ENCODE data around the gene HDAC9. TPM values are rescaled to one million over a fixed set of nuclear protein-coding genes. Genes with fewer than 3 reads are reported as not detected.

The HDAC9 gene
- total RNA-seq, 2 donors from 2014 or later, result 4.9 to 6.5 TPM

DNA sequence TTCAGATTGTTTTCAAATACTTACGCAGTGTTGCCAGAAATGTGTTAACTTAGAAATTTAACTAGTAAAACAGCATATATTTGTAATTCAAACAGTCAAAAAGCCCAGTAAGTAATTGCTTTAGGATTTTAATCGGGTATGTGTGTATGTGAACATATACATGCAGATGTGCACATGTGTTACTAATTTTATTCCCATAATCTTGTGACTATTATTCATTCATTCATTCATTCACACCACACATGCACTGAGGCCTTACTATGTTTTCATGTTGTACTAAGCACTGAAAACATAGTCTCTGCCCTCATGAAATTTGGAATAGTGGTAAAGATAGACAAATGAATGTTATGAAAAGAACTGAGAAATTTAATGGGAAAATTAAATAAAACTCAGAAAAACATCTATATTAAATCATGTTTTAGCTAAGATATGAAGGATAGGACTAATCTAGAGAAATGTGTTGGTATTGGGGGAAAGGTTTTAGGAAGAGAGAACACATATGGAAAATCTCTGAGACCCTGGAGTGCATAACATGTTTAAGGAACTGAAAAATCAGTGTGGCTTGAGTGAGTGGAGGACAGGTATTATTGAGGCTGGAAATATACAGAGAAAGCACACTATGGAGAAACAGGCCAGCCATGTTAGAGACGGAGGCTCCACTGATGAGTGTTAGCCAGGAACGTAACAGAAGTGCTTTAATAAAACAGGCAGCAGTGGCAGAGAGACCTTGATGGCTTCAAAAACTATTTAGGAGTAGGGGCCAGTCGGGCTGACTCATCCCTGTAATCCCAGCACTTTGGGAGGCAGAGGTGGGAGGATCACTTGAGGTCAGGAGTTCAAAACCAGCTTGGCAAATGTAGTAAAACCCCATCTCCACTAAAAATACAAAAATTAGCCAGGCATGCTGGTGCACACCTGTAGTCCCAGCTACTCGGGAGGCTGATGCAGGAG lies 80.3 kb downstream of the HDAC9 start:
- no peaks in the 10 kb centered on the region for H3K9me3 ChIP-seq (ENCODE audit: control insufficient read depth, low read length, poor library complexity, severe bottlenecking)
- no peaks in the 10 kb centered on the region for H3K4me1 Mint-ChIP-seq
- DNase-seq, result no peak
- no peaks in the 10 kb centered on the region for H3K36me3 Mint-ChIP-seq (ENCODE audit: low read depth)
- no peak for ATAC-seq
- H3K27ac Mint-ChIP-seq, result no peak overlapping the region
- no peaks in the 10 kb centered on the region for H3K27me3 Mint-ChIP-seq
- H3K4me3 Mint-ChIP-seq, result no peak overlapping the region

DNA sequence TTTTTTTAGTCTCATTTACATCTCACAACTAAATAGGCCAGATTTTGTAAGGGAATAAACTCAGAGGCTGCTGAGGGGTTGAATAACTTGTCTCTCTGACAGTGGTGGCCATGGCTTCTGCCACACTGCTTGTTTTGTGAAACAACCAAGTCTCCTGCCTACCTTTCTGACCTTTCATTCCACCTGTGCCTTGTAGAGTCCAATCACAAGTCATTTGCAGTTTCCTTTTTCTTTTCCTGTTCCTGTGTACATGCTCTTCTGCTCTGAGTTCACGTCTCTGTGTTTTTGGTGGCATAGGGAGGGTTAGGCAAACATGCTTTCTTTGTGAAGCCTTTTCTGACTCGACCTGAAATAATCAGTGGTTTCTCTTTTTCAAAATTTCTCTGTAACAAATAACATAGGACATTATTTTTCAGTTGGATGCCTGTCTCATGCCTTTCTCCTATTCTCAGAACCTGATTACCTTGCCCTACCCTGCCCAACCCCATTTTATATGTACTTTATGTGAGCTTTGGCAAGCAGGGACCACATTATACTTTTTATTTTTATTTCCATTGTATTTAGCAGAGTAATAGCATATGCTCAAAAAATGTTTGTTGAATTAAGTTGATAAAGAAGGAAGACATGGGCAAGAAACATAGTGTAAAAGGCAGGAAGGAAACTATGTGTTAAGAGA lies 81.7 kb downstream of the HDAC9 start:
- no peak for ATAC-seq
- Mint-ChIP-seq H3K27ac (no peak overlapping the region), H3K27me3 (no peaks in the 10 kb centered on the region)

DNA sequence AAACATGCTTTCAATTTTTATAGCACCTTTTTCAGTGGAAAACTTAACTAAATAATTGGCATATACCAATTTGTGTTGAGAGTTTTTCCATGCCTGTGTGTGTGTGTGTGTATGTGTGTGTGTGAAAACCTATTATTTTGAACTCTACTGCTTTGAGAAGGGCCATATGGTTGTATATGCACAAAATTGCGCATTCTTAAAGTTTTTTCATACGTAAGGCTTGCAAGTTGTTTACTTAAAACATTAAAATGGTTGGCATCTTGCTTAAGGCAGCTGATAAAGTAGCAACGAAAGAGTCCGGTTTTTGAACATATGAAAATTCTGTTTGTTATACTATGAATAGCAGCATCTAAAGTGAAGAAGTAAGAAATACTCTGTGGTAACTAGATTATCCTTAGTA lies 84.1 kb downstream of the HDAC9 start:
- H3K27ac Mint-ChIP-seq, result no peak overlapping the region
- no peak for DNase-seq
- H3K27me3 Mint-ChIP-seq, result no peaks in the 10 kb centered on the region
- no peaks in the 10 kb centered on the region for H3K9me3 ChIP-seq (ENCODE audit: control insufficient read depth, low read length, poor library complexity, severe bottlenecking)
- H3K36me3 Mint-ChIP-seq (ENCODE audit: low read depth), result no peaks in the 10 kb centered on the region
- no peaks in the 10 kb centered on the region for H3K4me1 Mint-ChIP-seq
- H3K4me3 Mint-ChIP-seq, result no peak overlapping the region
- ATAC-seq, result no peak

More for the DNA sequence above, 81.7 kb downstream of the HDAC9 start:
- DNase-seq, result no peak
- no peak overlapping the region for H3K4me3 Mint-ChIP-seq
- no peaks in the 10 kb centered on the region for H3K4me1 Mint-ChIP-seq
- H3K36me3 Mint-ChIP-seq (ENCODE audit: low read depth), result no peaks in the 10 kb centered on the region
- no peaks in the 10 kb centered on the region for H3K9me3 ChIP-seq (ENCODE audit: control insufficient read depth, low read length, poor library complexity, severe bottlenecking)

DNA sequence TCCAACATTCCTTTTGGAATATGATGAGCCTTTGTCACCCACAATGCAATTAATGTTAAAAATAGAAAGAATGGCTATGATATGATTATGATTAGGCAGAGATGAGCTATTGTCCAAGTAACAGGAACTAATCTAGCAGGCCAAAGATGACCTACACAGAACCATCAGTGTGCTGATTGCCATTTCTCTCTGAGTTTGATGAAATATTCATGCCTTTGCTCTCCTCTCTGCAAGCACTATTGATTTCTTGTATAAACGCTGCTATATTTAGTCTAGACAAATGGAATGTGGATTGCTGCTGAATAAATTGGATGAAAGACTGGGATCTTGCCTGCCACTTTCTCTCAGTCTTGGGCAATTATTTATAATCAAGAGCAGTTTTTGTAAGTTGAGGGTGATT lies 85.4 kb downstream of the HDAC9 start:
- Mint-ChIP-seq H3K4me3 (no peak overlapping the region), H3K4me1 (no peaks in the 10 kb centered on the region), H3K27ac (no peak overlapping the region), H3K36me3 (ENCODE audit: low read depth) (no peaks in the 10 kb centered on the region), H3K27me3 (no peaks in the 10 kb centered on the region)
- ATAC-seq (no peak), DNase-seq (no peak)
- no peaks in the 10 kb centered on the region for H3K9me3 ChIP-seq (ENCODE audit: control insufficient read depth, low read length, poor library complexity, severe bottlenecking)

DNA sequence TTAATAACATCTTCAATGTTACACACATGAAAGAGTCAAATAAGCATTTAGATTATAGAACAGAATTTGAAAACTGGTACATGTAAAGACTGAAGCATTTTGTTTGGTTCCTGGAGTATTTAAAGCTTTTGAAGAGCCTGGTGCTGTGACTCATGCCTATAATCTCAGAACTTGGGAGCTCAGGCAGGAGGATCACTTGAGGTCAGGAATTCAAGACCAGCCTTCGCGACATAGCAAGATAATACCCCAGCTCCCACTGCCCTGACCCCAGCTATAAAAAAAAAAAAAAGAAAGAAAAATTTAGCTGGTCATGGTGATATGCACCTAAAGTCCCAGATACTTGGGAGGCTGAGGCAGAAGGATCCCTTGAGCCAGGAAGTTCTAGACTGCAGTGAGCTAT lies 87.8 kb downstream of the HDAC9 start:
- no peaks in the 10 kb centered on the region for H3K27me3 Mint-ChIP-seq
- H3K4me3 Mint-ChIP-seq, result no peak overlapping the region
- H3K27ac Mint-ChIP-seq, result no peak overlapping the region

DNA sequence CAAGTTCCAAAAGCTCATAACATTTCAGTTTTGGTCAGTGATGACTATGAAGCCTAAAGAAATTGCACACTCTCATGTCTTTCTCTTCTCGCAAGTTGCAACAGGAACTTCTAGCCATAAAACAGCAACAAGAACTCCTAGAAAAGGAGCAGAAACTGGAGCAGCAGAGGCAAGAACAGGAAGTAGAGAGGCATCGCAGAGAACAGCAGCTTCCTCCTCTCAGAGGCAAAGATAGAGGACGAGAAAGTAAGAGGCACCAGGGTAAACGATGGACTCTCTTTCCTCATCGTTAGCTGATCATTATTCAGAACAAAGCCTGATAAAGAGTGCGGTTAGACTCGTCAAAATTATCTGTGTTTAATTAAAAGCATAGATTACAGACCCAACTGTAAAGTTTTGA lies 94.7 kb downstream of the HDAC9 start:
- H3K9me3 ChIP-seq (ENCODE audit: control insufficient read depth, low read length, poor library complexity, severe bottlenecking), result no peaks in the 10 kb centered on the region

More for the DNA sequence above, 87.8 kb downstream of the HDAC9 start:
- no peak for DNase-seq
- H3K36me3 Mint-ChIP-seq (ENCODE audit: low read depth), result no peaks in the 10 kb centered on the region
- no peaks in the 10 kb centered on the region for H3K4me1 Mint-ChIP-seq
- no peak for ATAC-seq
- H3K9me3 ChIP-seq (ENCODE audit: control insufficient read depth, low read length, poor library complexity, severe bottlenecking), result no peaks in the 10 kb centered on the region

DNA sequence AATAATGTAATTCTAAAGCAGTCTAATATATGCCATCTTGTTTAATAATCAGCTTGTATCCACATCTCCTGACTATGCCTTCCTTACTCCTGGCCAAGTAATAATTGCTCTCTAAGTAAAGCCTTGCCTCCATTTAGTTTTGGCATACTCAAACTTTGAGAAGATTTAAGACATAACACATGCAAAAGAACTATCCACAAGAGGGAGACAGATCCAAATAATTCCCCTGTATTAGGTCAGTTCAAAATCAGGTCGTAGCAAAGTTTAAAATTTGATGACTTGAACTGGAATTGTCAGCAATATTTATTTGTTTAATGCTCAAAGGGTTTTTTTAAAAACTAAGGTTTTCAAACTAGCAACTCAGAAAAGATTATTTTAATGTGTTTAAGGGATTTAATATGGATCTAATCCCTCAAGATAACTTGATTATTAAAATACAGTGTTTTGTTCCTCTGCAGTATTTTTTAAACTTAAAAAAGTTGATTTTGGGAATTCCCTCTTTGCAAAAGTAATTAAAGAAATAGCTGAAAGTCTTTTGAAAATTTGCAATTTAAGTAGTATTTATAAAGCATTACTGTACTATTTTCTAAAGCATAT lies 95.3 kb downstream of the HDAC9 start:
- no peak overlapping the region for H3K4me3 Mint-ChIP-seq
- ATAC-seq (no peak), DNase-seq (no peak)
- peaks cover 2% of the 10 kb centered on the region for H3K4me1 Mint-ChIP-seq
- H3K9me3 ChIP-seq (ENCODE audit: control insufficient read depth, low read length, poor library complexity, severe bottlenecking), result no peaks in the 10 kb centered on the region
- H3K36me3 Mint-ChIP-seq (ENCODE audit: low read depth), result no peaks in the 10 kb centered on the region
- H3K27ac Mint-ChIP-seq, result no peak overlapping the region
- no peaks in the 10 kb centered on the region for H3K27me3 Mint-ChIP-seq

More for the DNA sequence above, 94.7 kb downstream of the HDAC9 start:
- Mint-ChIP-seq H3K27ac (no peak overlapping the region), H3K36me3 (ENCODE audit: low read depth) (no peaks in the 10 kb centered on the region), H3K4me1 (peaks cover 2% of the 10 kb centered on the region), H3K27me3 (no peaks in the 10 kb centered on the region), H3K4me3 (no peak overlapping the region)
- DNase-seq (no peak), ATAC-seq (no peak)

DNA sequence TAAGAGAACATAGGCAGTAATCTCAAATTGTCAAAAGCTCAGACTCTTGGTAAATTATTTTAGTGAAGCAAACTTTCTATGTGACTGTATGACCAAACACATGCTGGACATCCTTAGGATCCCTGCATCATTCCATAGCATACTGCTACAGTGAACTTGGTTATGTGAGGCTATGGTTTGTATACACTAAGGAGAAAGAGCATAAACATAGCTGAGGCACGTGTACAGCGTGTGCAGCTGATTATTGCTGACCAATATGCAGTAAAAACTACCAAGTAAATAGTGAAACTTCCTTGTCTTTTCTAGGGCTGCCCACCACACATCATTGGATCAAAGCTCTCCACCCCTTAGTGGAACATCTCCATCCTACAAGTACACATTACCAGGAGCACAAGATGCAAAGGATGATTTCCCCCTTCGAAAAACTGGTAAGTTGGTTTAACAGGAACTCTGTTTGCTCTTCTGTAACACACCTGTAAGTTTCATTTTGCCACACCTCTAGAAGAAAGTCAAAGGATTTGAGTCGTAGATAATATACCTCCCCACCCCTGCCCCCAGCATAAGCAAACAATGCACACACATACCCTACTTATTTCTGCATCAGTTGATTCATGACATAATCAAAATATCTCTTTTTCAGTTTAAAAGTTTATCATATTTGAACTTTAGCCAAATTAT lies 98.2 kb downstream of the HDAC9 start:
- no peaks in the 10 kb centered on the region for H3K9me3 ChIP-seq (ENCODE audit: control insufficient read depth, low read length, poor library complexity, severe bottlenecking)

DNA sequence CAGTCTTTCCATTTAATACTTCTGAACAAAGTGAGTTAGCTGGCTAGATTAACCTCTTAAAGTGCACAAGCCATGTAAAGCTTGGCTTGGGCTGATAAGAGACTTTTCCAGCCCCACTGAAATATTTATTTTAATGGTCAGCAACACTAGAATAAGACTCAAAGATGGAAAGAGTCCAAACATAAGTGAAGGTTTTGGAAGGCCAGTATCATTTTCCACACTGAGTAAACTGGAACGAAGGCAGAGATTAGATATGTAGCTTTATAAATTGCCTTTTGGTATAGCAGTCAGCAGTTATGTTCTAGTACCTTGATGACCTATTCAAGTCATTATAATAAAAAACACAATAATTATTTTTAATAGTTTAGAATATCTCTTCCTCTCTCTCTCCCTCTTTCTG lies 102.2 kb downstream of the HDAC9 start:
- no peaks in the 10 kb centered on the region for H3K9me3 ChIP-seq (ENCODE audit: control insufficient read depth, low read length, poor library complexity, severe bottlenecking)
- DNase-seq (no peak), ATAC-seq (no peak)
- H3K27ac Mint-ChIP-seq, result no peak overlapping the region
- H3K4me3 Mint-ChIP-seq, result no peak overlapping the region
- no peaks in the 10 kb centered on the region for H3K36me3 Mint-ChIP-seq (ENCODE audit: low read depth)
- no peaks in the 10 kb centered on the region for H3K27me3 Mint-ChIP-seq
- no peaks in the 10 kb centered on the region for H3K4me1 Mint-ChIP-seq

More for the DNA sequence above, 98.2 kb downstream of the HDAC9 start:
- Mint-ChIP-seq H3K27ac (no peak overlapping the region), H3K4me3 (no peak overlapping the region), H3K36me3 (ENCODE audit: low read depth) (no peaks in the 10 kb centered on the region), H3K27me3 (no peaks in the 10 kb centered on the region), H3K4me1 (peaks cover 2% of the 10 kb centered on the region)
- DNase-seq (no peak), ATAC-seq (no peak)

DNA sequence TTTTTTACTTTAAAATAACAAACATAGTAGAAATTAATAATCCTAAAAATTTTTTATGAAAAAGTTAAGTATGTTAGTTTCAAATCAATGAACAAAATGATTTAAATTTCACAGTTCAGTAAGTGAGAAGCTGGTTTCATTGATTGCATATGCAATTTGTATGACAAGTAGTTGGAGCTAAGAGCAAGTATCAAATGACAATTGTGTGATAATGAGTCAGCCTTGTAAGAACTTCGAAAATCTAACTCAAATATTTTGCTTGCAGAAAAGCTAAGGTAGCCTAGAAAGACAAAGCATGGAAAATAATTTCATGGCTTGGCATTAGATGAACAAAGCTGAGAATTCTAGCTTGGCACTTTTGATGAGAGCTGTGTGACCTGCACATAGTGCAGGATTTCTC lies 111.5 kb downstream of the HDAC9 start:
- H3K4me1 Mint-ChIP-seq, result no peaks in the 10 kb centered on the region
- H3K27me3 Mint-ChIP-seq, result no peaks in the 10 kb centered on the region
- no peaks in the 10 kb centered on the region for H3K36me3 Mint-ChIP-seq (ENCODE audit: low read depth)
- no peaks in the 10 kb centered on the region for H3K9me3 ChIP-seq (ENCODE audit: control insufficient read depth, low read length, poor library complexity, severe bottlenecking)
- ATAC-seq (no peak), DNase-seq (no peak)
- no peak overlapping the region for H3K4me3 Mint-ChIP-seq
- H3K27ac Mint-ChIP-seq, result no peak overlapping the region

DNA sequence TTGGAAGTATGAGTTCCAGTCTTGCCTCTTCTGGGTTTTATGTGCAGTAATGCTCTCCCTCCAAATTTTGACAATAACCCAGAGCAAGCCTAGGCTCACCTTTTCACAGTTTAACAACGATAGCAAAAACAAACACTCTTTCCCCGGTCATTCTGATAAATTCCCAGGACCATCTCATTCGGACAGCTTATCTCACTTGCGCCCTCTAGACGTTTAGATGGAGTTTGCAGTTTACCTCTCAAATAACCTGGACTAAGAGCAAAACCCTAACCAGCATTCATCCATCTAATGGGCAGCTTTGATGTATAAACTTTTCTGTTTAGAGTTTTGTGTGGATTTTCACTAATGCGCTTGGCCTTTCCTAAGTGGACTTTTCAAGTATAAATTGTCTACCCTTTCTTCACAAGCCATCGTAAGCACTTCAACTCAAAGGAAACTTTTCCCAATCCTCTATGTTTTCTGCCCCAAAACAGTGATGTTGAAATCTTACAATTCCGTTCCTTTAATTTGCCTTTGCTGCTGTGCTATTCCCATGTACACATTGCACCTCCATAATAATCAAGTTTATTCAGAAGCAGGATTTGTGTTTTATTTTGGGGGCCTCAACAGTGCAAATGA lies 114.9 kb downstream of the HDAC9 start:
- H3K27ac Mint-ChIP-seq, result no peak overlapping the region
- H3K9me3 ChIP-seq (ENCODE audit: control insufficient read depth, low read length, poor library complexity, severe bottlenecking), result no peaks in the 10 kb centered on the region
- no peaks in the 10 kb centered on the region for H3K4me1 Mint-ChIP-seq
- no peaks in the 10 kb centered on the region for H3K36me3 Mint-ChIP-seq (ENCODE audit: low read depth)
- H3K4me3 Mint-ChIP-seq, result no peak overlapping the region
- no peak for ATAC-seq
- no peak for DNase-seq
- no peaks in the 10 kb centered on the region for H3K27me3 Mint-ChIP-seq

DNA sequence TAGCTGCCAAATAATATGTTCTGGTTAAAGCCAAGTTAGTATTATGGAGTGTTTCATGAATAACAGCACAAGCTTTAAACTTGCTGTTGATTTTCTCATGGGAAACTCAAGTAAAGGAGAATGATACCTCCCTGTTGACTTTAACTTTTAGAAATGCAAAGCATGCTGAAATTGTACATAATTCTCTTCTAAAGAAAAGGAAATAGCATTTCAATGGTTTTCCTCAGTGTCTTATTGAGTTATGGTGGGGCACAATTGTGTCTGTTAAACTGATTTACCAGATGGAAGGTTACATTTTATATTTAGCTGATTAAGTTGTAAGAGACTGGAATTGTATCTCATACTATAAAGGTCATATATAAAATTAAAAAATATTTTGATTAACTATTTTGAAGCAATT lies 119.3 kb downstream of the HDAC9 start:
- Mint-ChIP-seq H3K27ac (no peak overlapping the region), H3K4me3 (no peak overlapping the region), H3K36me3 (ENCODE audit: low read depth) (no peaks in the 10 kb centered on the region), H3K27me3 (no peaks in the 10 kb centered on the region), H3K4me1 (no peaks in the 10 kb centered on the region)
- H3K9me3 ChIP-seq (ENCODE audit: control insufficient read depth, low read length, poor library complexity, severe bottlenecking), result no peaks in the 10 kb centered on the region
- DNase-seq (no peak), ATAC-seq (no peak)

DNA sequence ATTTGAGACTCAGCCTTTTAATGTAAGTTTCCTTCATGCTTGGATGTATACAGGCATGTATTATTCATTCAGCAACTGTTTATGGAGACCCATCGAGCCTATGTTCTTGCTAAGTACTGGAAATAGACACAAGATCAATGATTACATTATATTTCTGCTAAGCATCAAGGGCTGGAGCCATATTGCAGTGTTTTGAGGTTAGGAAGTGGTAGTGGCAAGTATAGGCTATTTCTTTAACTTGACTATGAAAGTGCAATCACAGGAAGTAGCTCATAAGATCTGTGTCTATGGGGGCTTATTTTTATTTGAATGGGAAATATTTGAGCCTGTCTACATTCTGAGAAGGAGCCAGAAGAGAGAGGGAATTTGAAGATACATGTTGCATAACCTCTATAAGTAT lies 123.8 kb downstream of the HDAC9 start:
- Mint-ChIP-seq H3K4me1 (no peaks in the 10 kb centered on the region), H3K4me3 (no peak overlapping the region), H3K27ac (no peak overlapping the region), H3K27me3 (no peaks in the 10 kb centered on the region), H3K36me3 (ENCODE audit: low read depth) (no peaks in the 10 kb centered on the region)
- no peaks in the 10 kb centered on the region for H3K9me3 ChIP-seq (ENCODE audit: control insufficient read depth, low read length, poor library complexity, severe bottlenecking)
- DNase-seq (no peak), ATAC-seq (no peak)
